Peyer's patch (tissue), 4 donors: ENCODE data around the gene KRTAP10-11. TPM values are rescaled to one million over a fixed set of nuclear protein-coding genes. Genes with fewer than 3 reads are reported as not detected.
"Not testable (repeated sequence)": the region's sequence is repeated elsewhere in the genome, so short reads cannot be mapped to it uniquely, and the experiment has no call there.

Experiments
- DNase-seq, 3 donors: peaks; one replicate each; pipeline ENCODE4 v3.0.0-alpha.2; 2017 to 2019
- H3K27ac ChIP-seq, 4 donors: fragments of 200-600 bp; sonication (generic); one replicate each; pipeline ENCODE4 v1.5.1; 2016 to 2019
- H3K27me3 ChIP-seq, 2 donors: fragments of 200-600 bp; sonication (generic); one replicate each; pipeline ENCODE4 v1.5.1; 2019
- H3K36me3 ChIP-seq, 3 donors: fragments of 200-600 bp; sonication (generic); one replicate each; pipeline ENCODE4 v1.5.1; 2016 to 2019
- H3K4me1 ChIP-seq, 4 donors: fragments of 200-600 bp; sonication (generic); one replicate each; pipeline ENCODE4 v1.5.1; 2016 to 2019
- H3K4me3 ChIP-seq, 4 donors: fragments of 200-600 bp; sonication (generic); 1 replicate in 3 of 4; 2 replicates in 1 of 4; pipeline ENCODE4 v1.5.1; 2016 to 2019; ENCODE audit warnings: mild to moderate bottlenecking in 1 of 4
- H3K9me3 ChIP-seq, 4 donors: fragments of 200-600 bp; sonication (generic); one replicate each; pipeline ENCODE4 v1.5.1; 2016 to 2019; ENCODE audit warnings: mild to moderate bottlenecking in 1 of 4
- POLR2A ChIP-seq, 2 donors: fragments of 450-650 bp; IDR thresholded peaks; one replicate each; pipeline ENCODE4 v1.5.1; 2017; ENCODE audit warnings: antibody characterized with exemption in 2 of 2, mild to moderate bottlenecking in 2 of 2, moderate library complexity in 2 of 2
- total RNA-seq, 4 donors: library from RNA; depleted of rRNA; stranded (reverse); fragments of >200 nt; gene quantifications; one replicate each; pipeline ENCODE4 v1.1.0, GENCODE V29; 2016
- TF ChIP-seq, protein P1 (sequence below), 6 experiments: fragments of 450-650 bp in 4 of 6; fragments of 200-600 bp in 2 of 6; sonication (generic) in 1 of 6; IDR thresholded peaks; one replicate each; pipeline ENCODE4 v1.5.1; 2017 to 2019; ENCODE audit warnings: antibody characterized with exemption in 6 of 6, mild to moderate bottlenecking in 3 of 6, moderate library complexity in 1 of 6

Gene KRTAP10-11
- total RNA-seq, 4 donors from 2014 or later, result not detected

- no peak for TF ChIP-seq POLR2A (IDR thresholded peaks at IDR 0.05)
- TF ChIP-seq, protein P1, sequence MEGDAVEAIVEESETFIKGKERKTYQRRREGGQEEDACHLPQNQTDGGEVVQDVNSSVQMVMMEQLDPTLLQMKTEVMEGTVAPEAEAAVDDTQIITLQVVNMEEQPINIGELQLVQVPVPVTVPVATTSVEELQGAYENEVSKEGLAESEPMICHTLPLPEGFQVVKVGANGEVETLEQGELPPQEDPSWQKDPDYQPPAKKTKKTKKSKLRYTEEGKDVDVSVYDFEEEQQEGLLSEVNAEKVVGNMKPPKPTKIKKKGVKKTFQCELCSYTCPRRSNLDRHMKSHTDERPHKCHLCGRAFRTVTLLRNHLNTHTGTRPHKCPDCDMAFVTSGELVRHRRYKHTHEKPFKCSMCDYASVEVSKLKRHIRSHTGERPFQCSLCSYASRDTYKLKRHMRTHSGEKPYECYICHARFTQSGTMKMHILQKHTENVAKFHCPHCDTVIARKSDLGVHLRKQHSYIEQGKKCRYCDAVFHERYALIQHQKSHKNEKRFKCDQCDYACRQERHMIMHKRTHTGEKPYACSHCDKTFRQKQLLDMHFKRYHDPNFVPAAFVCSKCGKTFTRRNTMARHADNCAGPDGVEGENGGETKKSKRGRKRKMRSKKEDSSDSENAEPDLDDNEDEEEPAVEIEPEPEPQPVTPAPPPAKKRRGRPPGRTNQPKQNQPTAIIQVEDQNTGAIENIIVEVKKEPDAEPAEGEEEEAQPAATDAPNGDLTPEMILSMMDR (IDR thresholded peaks at IDR 0.05), result no peak
- Histone ChIP-seq H3K4me3 (no peak overlapping the region), H3K4me1 (no peaks in the 10 kb centered on the region), H3K9me3 (peaks cover 0 to 10% (median 0%) of the 10 kb centered on the region in 4 donors), H3K27ac (no peak overlapping the region), H3K36me3 (no peaks in the 10 kb centered on the region), H3K27me3 (no peaks in the 10 kb centered on the region)
- DNase-seq, result peak in 1 of 3 donors; percentile 12
Measured at GRCh38 chr21:44636209-44637017, 9.8 kb upstream of the KRTAP10-11 start.

- TF ChIP-seq POLR2A (IDR thresholded peaks at IDR 0.05), result no peak
- TF ChIP-seq, protein P1 (IDR thresholded peaks at IDR 0.05), result no peak
- no peaks in the 10 kb centered on the region for H3K36me3 ChIP-seq
- H3K27ac ChIP-seq, result no peak within 1 kb of the TSS
- no peaks in the 10 kb centered on the region for H3K4me1 ChIP-seq
- DNase-seq, result peak in 1 of 3 donors; percentile 2
- H3K4me3 ChIP-seq, result no peak within 1 kb of the TSS
- H3K27me3 ChIP-seq, result no peaks in the 10 kb centered on the region
- peaks cover 0 to 4% (median 0%) of the 10 kb centered on the region in 4 donors for H3K9me3 ChIP-seq
Measured at GRCh38 chr21:44637018-44637850, 9.0 kb upstream of the KRTAP10-11 start, which contains the start of gene KRTAP10-10. TSS of gene KRTAP10-10 (plus strand) at chr21:44637356. CDS start at chr21:44637418, 62 bp downstream.

GRCh38 chr21:44637851-44638348 is 8.3 kb upstream of the KRTAP10-11 start:
- not testable (repeated sequence) for H3K4me3 ChIP-seq, H3K9me3 ChIP-seq, H3K36me3 ChIP-seq, H3K4me1 ChIP-seq, H3K27ac ChIP-seq, H3K27me3 ChIP-seq, DNase-seq

DNA sequence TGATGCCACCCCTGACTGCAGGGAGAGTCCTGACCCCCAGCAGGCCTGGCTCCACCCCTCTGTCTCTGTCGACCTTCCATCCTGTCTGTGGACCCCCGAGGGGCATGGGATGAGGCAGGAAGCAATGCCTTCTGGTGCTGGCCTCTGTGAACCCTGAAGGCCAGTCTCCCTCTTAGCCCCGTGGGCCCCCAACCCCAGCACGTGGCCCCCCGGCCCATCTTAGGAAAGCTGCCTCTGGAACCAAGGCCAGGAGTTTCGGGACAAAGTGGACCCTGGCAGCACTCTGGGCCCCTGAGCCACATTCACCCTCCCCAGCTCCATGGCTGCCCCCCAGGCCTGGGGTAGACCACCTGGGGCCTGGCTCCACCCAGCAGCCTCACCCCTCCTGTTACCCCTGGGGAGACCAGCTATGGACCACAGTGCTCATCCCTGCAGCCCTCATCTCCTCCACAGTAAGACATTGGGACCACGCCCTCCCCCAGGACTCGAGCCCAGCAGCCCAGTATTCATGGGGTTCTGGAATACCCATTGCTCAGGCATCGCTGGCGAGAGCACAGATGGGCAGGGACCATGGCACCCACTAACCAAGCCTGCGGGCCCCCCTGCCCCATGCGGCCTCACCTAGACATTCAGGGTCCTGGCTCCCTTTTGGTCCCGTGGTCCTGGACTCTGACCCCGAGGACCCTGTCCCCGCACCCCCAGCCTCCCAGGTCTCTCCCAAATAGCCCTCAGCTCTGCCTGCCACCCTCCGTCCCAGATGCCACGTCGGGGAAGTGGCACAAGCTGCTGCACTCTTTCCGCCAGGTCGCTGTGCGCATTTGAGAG is 7.5 kb upstream of the KRTAP10-11 start:
- not testable (repeated sequence) for DNase-seq, H3K27ac ChIP-seq, H3K27me3 ChIP-seq, H3K4me1 ChIP-seq, H3K9me3 ChIP-seq, H3K4me3 ChIP-seq, H3K36me3 ChIP-seq

DNA sequence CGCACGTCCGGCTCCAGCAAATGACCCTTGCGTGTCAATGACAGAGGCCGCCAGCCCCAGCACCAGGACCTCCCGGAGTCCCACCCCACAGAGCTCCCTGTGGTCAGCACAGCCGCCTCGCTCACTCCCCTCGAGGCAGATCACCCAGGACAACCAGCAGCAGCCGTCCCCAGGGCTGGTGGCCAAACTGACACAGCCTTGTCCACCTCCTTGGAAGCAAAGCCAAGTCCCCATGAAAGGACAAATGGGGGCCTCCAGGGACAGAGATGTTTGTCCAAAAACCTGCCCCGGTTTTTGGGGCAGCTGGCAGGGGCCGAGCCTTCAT is 6.9 kb upstream of the KRTAP10-11 start:
- no peak overlapping the region for H3K27ac ChIP-seq
- no peaks in the 10 kb centered on the region for H3K27me3 ChIP-seq
- H3K9me3 ChIP-seq, result no peaks in the 10 kb centered on the region
- TF ChIP-seq, protein P1 (IDR thresholded peaks at IDR 0.05), result no peak
- no peak for TF ChIP-seq POLR2A (IDR thresholded peaks at IDR 0.05)
- H3K4me3 ChIP-seq, result no peak overlapping the region
- DNase-seq, result peak in 1 of 3 donors; percentile 6
- no peaks in the 10 kb centered on the region for H3K4me1 ChIP-seq
- H3K36me3 ChIP-seq, result no peaks in the 10 kb centered on the region

DNA sequence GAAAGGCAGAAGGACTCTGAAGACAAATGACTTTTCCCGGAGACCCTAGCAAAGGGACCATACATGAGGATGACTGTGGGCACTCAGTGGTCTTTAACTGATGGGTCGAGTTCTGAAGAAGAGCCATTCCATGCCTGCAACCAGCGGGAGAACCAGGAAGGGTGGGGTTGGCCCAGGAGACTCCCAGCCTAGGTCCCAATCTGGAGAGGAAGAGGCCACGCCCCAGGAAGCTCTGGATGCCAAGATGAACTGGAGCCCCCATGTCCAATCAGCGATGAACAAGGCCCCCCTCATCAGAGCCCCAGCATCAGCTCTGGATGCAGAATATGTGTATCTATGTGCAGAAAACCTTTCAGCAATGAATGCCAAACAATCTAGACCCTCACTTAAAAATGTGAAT is 5.5 kb upstream of the KRTAP10-11 start:
- DNase-seq, result no peak
- TF ChIP-seq POLR2A (IDR thresholded peaks at IDR 0.05), result no peak
- TF ChIP-seq, protein P1 (IDR thresholded peaks at IDR 0.05), result no peak

More for the DNA sequence above, 5.5 kb upstream of the KRTAP10-11 start:
- Histone ChIP-seq H3K9me3 (peaks cover 0 to 5% (median 0%) of the 10 kb centered on the region in 4 donors), H3K27ac (no peak overlapping the region), H3K36me3 (no peaks in the 10 kb centered on the region), H3K4me1 (no peaks in the 10 kb centered on the region), H3K4me3 (no peak overlapping the region), H3K27me3 (no peaks in the 10 kb centered on the region)
